HCT116 (cell line): Measurements from ENCODE around the gene HPN. TPM values are rescaled to one million over a fixed set of nuclear protein-coding genes. Genes with fewer than 3 reads are reported as not detected.

Experiments used
- ATAC-seq: fragments of 200-7000 bp; cut with Tn5 transposase; 2 replicates; pipeline ENCODE4 v1.9.1; 2020; ENCODE audit warnings: mild to moderate bottlenecking, moderate library complexity
- BruUV-seq: library from RNA; stranded (reverse); fragments of 400-500 nt; replicated peaks from 2 replicates; lab custom pipeline; 2021; lab: Mats Ljungman, UMichigan
- CTCF ChIA-PET: fragments of 300-600 bp; sonication (Branson Sonifier 250); formaldehyde crosslinking; loops from one replicate; lab custom pipeline; 2021; ENCODE audit warnings: antibody characterized with exemption; lab: Charles Lee
- POLR2A ChIA-PET: fragments of 300-600, 350-600 bp; sonication (Branson Sonifier 250); formaldehyde crosslinking; loops from one replicate; lab custom pipeline; 2021; ENCODE audit warnings: antibody characterized with exemption; lab: Charles Lee
- RAD21 ChIA-PET, 2 experiments: fragments of 300-600 bp; sonication (Branson Sonifier 250); formaldehyde crosslinking; loops; one replicate each; lab custom pipeline; 2023; ENCODE audit warnings: low total read pairs in 2 of 2; ENCODE audit not compliant: uncharacterized antibody in 2 of 2, unreplicated experiment in 2 of 2, low non-redundant PET in 1 of 2; lab: Charles Lee
- DNase-seq: peaks from one replicate; pipeline ENCODE4 v3.0.0-alpha.2; 2010; ENCODE audit warnings: low read depth, low spot score
- H2AFZ ChIP-seq: fragments of 200-600 bp; shearing (Covaris generic), sonication (generic); 2 replicates; pipeline ENCODE4 v1.6.1; 2017; ENCODE audit warnings: low read depth, mixed run types, mixed read lengths, antibody characterized with exemption, low read length; ENCODE audit not compliant: poor library complexity, severe bottlenecking
- H3K27ac ChIP-seq: 2 replicates; pipeline ENCODE4 v1.5.1; 2012; ENCODE audit warnings: low read depth, low read length
- H3K27me3 ChIP-seq: fragments of 200-600 bp; sonication (generic); 2 replicates; pipeline ENCODE4 v1.6.1; 2016; ENCODE audit warnings: mixed run types, low read length, mixed read lengths; ENCODE audit not compliant: insufficient read depth
- H3K36me3 ChIP-seq, 2 experiments: fragments of 200-500 bp in 1 of 2; fragments of 200-600 bp in 1 of 2; sonication (Bioruptor generic) in 1 of 2; sonication (generic) in 1 of 2; 2 replicates each; pipeline versions ENCODE4 v1.5.1 to v1.6.1; 2014 to 2016; ENCODE audit warnings: low read length in 2 of 2, inconsistent platforms in 1 of 2, mixed read lengths in 1 of 2, mixed run types in 1 of 2; ENCODE audit not compliant: insufficient read depth in 2 of 2, control insufficient read depth in 1 of 2
- H3K4me1 ChIP-seq, 2 experiments: fragments of 200-600 bp in 1 of 2; sonication (generic) in 1 of 2; 2 replicates each; pipeline versions ENCODE4 v1.5.1 to v1.6.1; 2012 to 2017; ENCODE audit warnings: low read length in 2 of 2, inconsistent platforms in 1 of 2, mild to moderate bottlenecking in 1 of 2, mixed read lengths in 1 of 2, mixed run types in 1 of 2, moderate library complexity in 1 of 2; ENCODE audit not compliant: insufficient read depth in 2 of 2, control insufficient read depth in 1 of 2
- H3K4me2 ChIP-seq: fragments of 200-600 bp; sonication (generic); 2 replicates; pipeline ENCODE4 v1.6.1; 2017; ENCODE audit warnings: mixed run types, low read length, mixed read lengths
- H3K4me3 ChIP-seq, 2 experiments: fragments of 200-600 bp in 1 of 2; sonication (generic) in 1 of 2; replicated peaks in 1 of 2; 2 replicates each; pipeline ENCODE4 v1.5.1; 2011 to 2016; ENCODE audit warnings: low read length in 2 of 2, control low read depth in 1 of 2, low read depth in 1 of 2, mild to moderate bottlenecking in 1 of 2, mixed read lengths in 1 of 2, mixed run types in 1 of 2
- H3K79me2 ChIP-seq: fragments of 200-600 bp; sonication (generic); 2 replicates; pipeline ENCODE4 v1.6.1; 2017; ENCODE audit warnings: mild to moderate bottlenecking, mixed run types, low read length, moderate library complexity, mixed read lengths; ENCODE audit not compliant: insufficient read depth
- H3K9ac ChIP-seq: fragments of 200-600 bp; sonication (generic); 2 replicates; pipeline ENCODE4 v1.6.1; 2016; ENCODE audit warnings: low read length, mixed read lengths
- H3K9me2 ChIP-seq: fragments of 200-600 bp; sonication (generic), shearing (Covaris generic); 2 replicates; pipeline ENCODE4 v1.6.1; 2017; ENCODE audit warnings: mixed run types, mild to moderate bottlenecking, moderate library complexity; ENCODE audit not compliant: insufficient read depth
- H3K9me3 ChIP-seq, 2 experiments: fragments of 200-500 bp in 1 of 2; fragments of 200-600 bp in 1 of 2; sonication (Bioruptor generic) in 1 of 2; sonication (generic) in 1 of 2; 2 replicates each; pipeline ENCODE4 v1.6.1; 2014 to 2017; ENCODE audit warnings: low read length in 2 of 2, mixed read lengths in 2 of 2, inconsistent platforms in 1 of 2, low read depth in 1 of 2, mild to moderate bottlenecking in 1 of 2, mixed run types in 1 of 2, moderate library complexity in 1 of 2; ENCODE audit not compliant: control insufficient read depth in 1 of 2, insufficient read depth in 1 of 2
- H4K20me1 ChIP-seq: fragments of 200-600 bp; sonication (generic), shearing (Covaris generic); 2 replicates; pipeline ENCODE4 v1.6.1; 2017; ENCODE audit warnings: mixed run types, mild to moderate bottlenecking, moderate library complexity; ENCODE audit not compliant: insufficient read depth
- ATF3 ChIP-seq: IDR thresholded peaks from 2 replicates; pipeline ENCODE4 v1.6.1; 2012
- CTCF ChIP-seq, 3 experiments: fragments of 200-600 bp in 1 of 3; sonication (generic) in 1 of 3; IDR thresholded peaks in 2 of 3; conservative IDR thresholded peaks in 1 of 3; 2 replicates each; pipeline ENCODE4 v1.5.1; 2012 to 2017; ENCODE audit warnings: low read depth in 2 of 3, low read length in 2 of 3, antibody characterized with exemption in 1 of 3, borderline replicate concordance in 1 of 3, control low read depth in 1 of 3, mild to moderate bottlenecking in 1 of 3, mixed read lengths in 1 of 3, mixed run types in 1 of 3, moderate library complexity in 1 of 3; ENCODE audit not compliant: insufficient read depth in 1 of 3
- EGR1 ChIP-seq: IDR thresholded peaks from 2 replicates; pipeline ENCODE4 v1.6.1; 2012; ENCODE audit warnings: low read depth
- EZH2phosphoT487 ChIP-seq: fragments of 200-600 bp; IDR thresholded peaks from 2 replicates; pipeline ENCODE4 v1.6.1; 2018; ENCODE audit warnings: antibody characterized with exemption, borderline replicate concordance
- POLR2A ChIP-seq: IDR thresholded peaks from 2 replicates; pipeline ENCODE4 v1.7.0; 2011; ENCODE audit warnings: borderline replicate concordance; ENCODE audit not compliant: insufficient read depth, insufficient read length; ENCODE audit errors: extremely low read depth
- REST ChIP-seq: IDR thresholded peaks from 2 replicates; pipeline ENCODE4 v1.6.1; 2012; ENCODE audit warnings: low read depth
- SIN3A ChIP-seq: IDR thresholded peaks from 2 replicates; pipeline ENCODE4 v1.6.1; 2012; ENCODE audit warnings: low read depth
- SP1 ChIP-seq: IDR thresholded peaks from 2 replicates; pipeline ENCODE4 v1.6.1; 2012; ENCODE audit warnings: low read depth
- SRF ChIP-seq: IDR thresholded peaks from 2 replicates; pipeline ENCODE4 v1.6.1; 2012; ENCODE audit warnings: low read depth
- TCF7L2 ChIP-seq: IDR thresholded peaks from 2 replicates; pipeline ENCODE4 v1.7.0; 2011; ENCODE audit warnings: borderline replicate concordance, inconsistent platforms; ENCODE audit not compliant: insufficient read depth, insufficient read length; ENCODE audit errors: extremely low read depth
- ZFX ChIP-seq: fragments of 450-650 bp; IDR thresholded peaks from 2 replicates; pipeline ENCODE4 v1.6.1; 2017
- ZNF274 ChIP-seq: fragments of 200-500 bp; sonication (Bioruptor generic); IDR thresholded peaks from 2 replicates; pipeline ENCODE4 v1.6.1; 2014; ENCODE audit warnings: mild to moderate bottlenecking, low read depth, low read length, inconsistent platforms
- intact Hi-C: fragments of 100-400 bp; cut with micrococcal nuclease; formaldehyde crosslinking; loops from 2 replicates; pipeline ENCODE4 v1.10.0; 2022
- total RNA-seq: library from RNA; stranded (reverse); gene quantifications from one replicate; pipeline ENCODE4 v1.2.1, GENCODE V29; 2021; ENCODE audit not compliant: unreplicated experiment

Gene HPN
- total RNA-seq, 1 experiment from 2014 or later, result 0.32 TPM

- intact Hi-C loops, result loop anchor here (5.0 kb wide), 1 partner anchor 157 kb away; no protein-coding TSS in a partner anchor
- H4K20me1 ChIP-seq, result no peaks in the 10 kb centered on the region
- no peak overlapping the region for H3K4me2 ChIP-seq
- ATAC-seq (no peak), DNase-seq (no peak)
- H3K27me3 ChIP-seq, result no peaks in the 10 kb centered on the region
- H2AFZ ChIP-seq, result no peak overlapping the region
- no peak overlapping the region for H3K9ac ChIP-seq
- H3K4me1 ChIP-seq, result no peaks in the 10 kb centered on the region
- peaks cover 13 to 21% of the 10 kb centered on the region in 2 experiments; a peak in 3 of 4 replicates for H3K36me3 ChIP-seq
- no peak overlapping the region for H3K4me3 ChIP-seq
- RAD21 ChIA-PET, result no interaction called here
- H3K9me2 ChIP-seq, result no peaks in the 10 kb centered on the region
- POLR2A ChIA-PET, result no interaction called here
- TF ChIP-seq SIN3A (no peak), EGR1 (no peak), SP1 (no peak), SRF (no peak), EZH2phosphoT487 (no peak), ZNF274 (no peak), CTCF (IDR thresholded peaks at IDR 0.05 in 2 of 3, conservative IDR thresholded peaks at IDR 0.05 in 1 of 3; ENCODE audit: borderline replicate concordance in 1 of 3, insufficient read depth in 1 of 3, low read depth in 2 of 3, low read length in 2 of 3) (no peak), ATF3 (no peak), TCF7L2 (no peak), ZFX (no peak), POLR2A (no peak), REST (no peak)
- BruUV-seq, result no TSS peak
- CTCF ChIA-PET, result no interaction called here
- H3K9me3 ChIP-seq, result no peaks in the 10 kb centered on the region
- peaks cover 8% of the 10 kb centered on the region; the same call in 1 of the 2 replicates for H3K79me2 ChIP-seq
- no peak overlapping the region for H3K27ac ChIP-seq
Measured at GRCh38 chr19:35009424-35010415, 31.8 kb upstream of the HPN start.
